Measurements from ENCODE around the gene MLXIPL.
"Not testable (repeated sequence)": the region's sequence is repeated elsewhere in the genome, so short reads cannot be mapped to it uniquely, and the experiment has no call there.

Gene MLXIPL

GRCh38 chr7:73567846-73568685 is 56.3 kb downstream of the MLXIPL start:
- Histone ChIP-seq H3K4me1 (no peaks in the 10 kb centered on the region), H3K4me3 (ENCODE audit: low read depth, low read length) (no peak overlapping the region), H3K79me2 (no peaks in the 10 kb centered on the region), H3K9ac (no peak overlapping the region), H3K4me2 (ENCODE audit: low read length) (no peak overlapping the region), H2AFZ (no peak overlapping the region), H3K9me3 (ENCODE audit: control insufficient read depth, low read length) (no peaks in the 10 kb centered on the region), H3K36me3 (ENCODE audit: control insufficient read depth, insufficient read depth, low read length) (no peaks in the 10 kb centered on the region), H3K27me3 (ENCODE audit: control insufficient read depth, insufficient read depth, low read length) (no peaks in the 10 kb centered on the region), H3K27ac (no peak overlapping the region)
- no peak for TF ChIP-seq CTCF (IDR thresholded peaks at IDR 0.05)

- Histone ChIP-seq H2AFZ (no peak overlapping the region), H3K36me3 (ENCODE audit: control insufficient read depth, insufficient read depth, low read length) (no peaks in the 10 kb centered on the region), H3K4me1 (no peaks in the 10 kb centered on the region), H3K4me3 (ENCODE audit: low read depth, low read length) (no peak overlapping the region), H3K27ac (no peak overlapping the region), H3K79me2 (no peaks in the 10 kb centered on the region), H3K9ac (no peak overlapping the region), H3K27me3 (ENCODE audit: control insufficient read depth, insufficient read depth, low read length) (no peaks in the 10 kb centered on the region), H3K9me3 (ENCODE audit: control insufficient read depth, low read length) (no peaks in the 10 kb centered on the region), H3K4me2 (ENCODE audit: low read length) (no peak overlapping the region)
- no peak for TF ChIP-seq CTCF (IDR thresholded peaks at IDR 0.05)
Observed at GRCh38 chr7:73567140-73567539, 57.2 kb downstream of the MLXIPL start.

- H3K9ac ChIP-seq: not testable (repeated sequence)
Observed at GRCh38 chr7:73566431-73566830, 57.9 kb downstream of the MLXIPL start.

GRCh38 chr7:73565675-73566340 is 58.5 kb downstream of the MLXIPL start:
- Histone ChIP-seq H3K79me2 (no peaks in the 10 kb centered on the region), H3K36me3 (ENCODE audit: control insufficient read depth, insufficient read depth, low read length) (no peaks in the 10 kb centered on the region), H3K4me1 (no peaks in the 10 kb centered on the region), H2AFZ (no peak overlapping the region), H3K9ac (no peak overlapping the region), H3K4me3 (ENCODE audit: low read depth, low read length) (no peak overlapping the region), H3K9me3 (ENCODE audit: control insufficient read depth, low read length) (no peaks in the 10 kb centered on the region), H3K4me2 (ENCODE audit: low read length) (no peak overlapping the region), H3K27me3 (ENCODE audit: control insufficient read depth, insufficient read depth, low read length) (no peaks in the 10 kb centered on the region), H3K27ac (no peak overlapping the region)
- no peak for TF ChIP-seq CTCF (IDR thresholded peaks at IDR 0.05)

More at GRCh38 chr7:73566431-73566830, 57.9 kb downstream of the MLXIPL start:
- H3K27me3 ChIP-seq (ENCODE audit: control insufficient read depth, insufficient read depth, low read length); H3K4me2 ChIP-seq (ENCODE audit: low read length); H3K4me3 ChIP-seq (ENCODE audit: low read depth, low read length); H3K79me2 ChIP-seq; H2AFZ ChIP-seq; H3K27ac ChIP-seq; H3K9me3 ChIP-seq (ENCODE audit: control insufficient read depth, low read length); H3K4me1 ChIP-seq; H3K36me3 ChIP-seq (ENCODE audit: control insufficient read depth, insufficient read depth, low read length): not testable (repeated sequence)

GRCh38 chr7:73560109-73560835 is 64.0 kb downstream of the MLXIPL start:
- H3K27me3 ChIP-seq (ENCODE audit: control insufficient read depth, insufficient read depth, low read length): no peaks in the 10 kb centered on the region
- TF ChIP-seq CTCF (IDR thresholded peaks at IDR 0.05): no peak
- H3K9me3 ChIP-seq (ENCODE audit: control insufficient read depth, low read length): no peaks in the 10 kb centered on the region
- H3K4me2 ChIP-seq (ENCODE audit: low read length): no peak overlapping the region
- peaks cover 4% of the 10 kb centered on the region for H3K4me1 ChIP-seq
- no peak overlapping the region for H3K27ac ChIP-seq
- peak overlapping the region; percentile 17 for H2AFZ ChIP-seq
- H3K36me3 ChIP-seq (ENCODE audit: control insufficient read depth, insufficient read depth, low read length): no peaks in the 10 kb centered on the region
- no peak overlapping the region for H3K4me3 ChIP-seq (ENCODE audit: low read depth, low read length)
- H3K9ac ChIP-seq: no peak overlapping the region
- H3K79me2 ChIP-seq: peaks cover 14% of the 10 kb centered on the region
